Activated CD4-positive, alpha-beta T cell treated with anti-CD3 and anti-CD28 coated beads, Interleukin-2, amount 10 ng/mL, durations not matched to agents 7 days and 5 days (primary cell): Measurements from ENCODE around the gene MYCBPAP. TPM values are rescaled to one million over a fixed set of nuclear protein-coding genes. Genes with fewer than 3 reads are reported as not detected.

ENCODE experiments used
- CTCF ChIA-PET: fragments of 350-600 bp; sonication (Branson Sonifier 250); formaldehyde crosslinking; loops from one replicate; lab custom pipeline; 2021; ENCODE audit warnings: antibody characterized with exemption; lab: Charles Lee
- POLR2A ChIA-PET: fragments of 350-600 bp; sonication (Branson Sonifier 250); formaldehyde crosslinking; loops from one replicate; lab custom pipeline; 2021; ENCODE audit warnings: antibody characterized with exemption; lab: Charles Lee
- DNase-seq: peaks from one replicate; pipeline ENCODE4 v3.0.0-alpha.2; 2020
- H3K27ac Mint-ChIP-seq: one replicate; pipeline ENCODE4 v1.8.0; 2021; ENCODE audit warnings: mild to moderate bottlenecking, moderate library complexity, mixed read lengths
- H3K27me3 Mint-ChIP-seq: one replicate; pipeline ENCODE4 v1.8.0; 2021; ENCODE audit warnings: mixed read lengths
- H3K36me3 Mint-ChIP-seq: one replicate; pipeline ENCODE4 v1.8.0; 2021; ENCODE audit warnings: low read depth, mixed read lengths
- H3K4me1 Mint-ChIP-seq: one replicate; pipeline ENCODE4 v1.8.0; 2021; ENCODE audit warnings: mixed read lengths
- H3K4me3 Mint-ChIP-seq: one replicate; pipeline ENCODE4 v1.8.0; 2021; ENCODE audit warnings: mild to moderate bottlenecking, moderate library complexity, mixed read lengths
- H3K9me3 Mint-ChIP-seq: one replicate; pipeline ENCODE4 v1.8.0; 2021; ENCODE audit warnings: mixed read lengths
- total RNA-seq, 2 experiments: library from RNA; stranded (reverse); gene quantifications; one replicate each; pipeline ENCODE4 v1.2.3, GENCODE V29; 2021

MYCBPAP gene
- total RNA-seq, 2 experiments from 2014 or later, result 3.0 to 4.8 TPM

DNA sequence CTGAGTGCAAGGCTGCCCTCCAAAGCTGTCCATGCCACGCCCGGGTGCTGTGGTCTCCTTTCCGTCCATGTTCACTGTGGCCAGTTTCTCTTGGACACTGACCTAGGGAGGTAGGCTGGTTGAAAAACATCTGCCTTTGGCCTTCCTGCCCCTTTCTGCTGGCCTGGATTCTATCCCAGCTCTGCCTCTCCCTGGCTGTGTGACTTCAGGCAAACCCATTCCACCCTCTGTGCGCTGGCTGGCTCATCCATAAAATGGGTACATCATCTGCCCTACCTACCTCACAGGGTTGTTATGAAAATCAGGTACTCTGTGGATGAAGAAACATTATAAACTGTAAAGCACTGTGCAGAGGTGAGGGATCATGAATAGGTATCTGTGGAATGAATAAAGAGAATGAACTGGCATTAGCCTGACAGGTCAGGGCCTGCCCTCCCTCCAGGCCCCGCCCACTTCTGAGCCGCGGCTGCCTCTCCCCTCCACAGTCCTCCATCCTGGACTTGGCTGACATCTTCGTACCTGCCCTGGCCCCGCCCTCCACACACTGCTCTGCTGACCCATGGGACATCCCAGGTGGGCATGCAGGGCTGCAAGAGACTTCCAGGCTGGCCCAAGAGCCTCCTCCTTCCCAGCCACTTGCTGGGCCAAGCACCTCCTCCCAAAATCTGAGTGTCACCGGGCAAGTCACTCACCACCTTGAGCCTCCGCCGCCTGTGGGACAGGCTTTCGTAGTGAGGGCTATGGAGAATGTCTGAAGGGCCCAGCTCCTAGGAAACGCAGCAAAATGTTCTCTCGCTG lies 31.7 kb downstream of the MYCBPAP start:
- no peak overlapping the region for H3K27ac Mint-ChIP-seq
- POLR2A ChIA-PET, result no interaction called here
- DNase-seq, result no peak
- no peak overlapping the region for H3K4me3 Mint-ChIP-seq
- H3K9me3 Mint-ChIP-seq, result no peaks in the 10 kb centered on the region
- H3K27me3 Mint-ChIP-seq, result peaks cover 12% of the 10 kb centered on the region
- CTCF ChIA-PET, result interaction anchor here (1.7 kb wide), 1 partner anchor 11 kb away, joined by 4 read pairs; no protein-coding TSS in a partner anchor
- peaks cover 15% of the 10 kb centered on the region for H3K4me1 Mint-ChIP-seq
- H3K36me3 Mint-ChIP-seq, result no peaks in the 10 kb centered on the region

DNA sequence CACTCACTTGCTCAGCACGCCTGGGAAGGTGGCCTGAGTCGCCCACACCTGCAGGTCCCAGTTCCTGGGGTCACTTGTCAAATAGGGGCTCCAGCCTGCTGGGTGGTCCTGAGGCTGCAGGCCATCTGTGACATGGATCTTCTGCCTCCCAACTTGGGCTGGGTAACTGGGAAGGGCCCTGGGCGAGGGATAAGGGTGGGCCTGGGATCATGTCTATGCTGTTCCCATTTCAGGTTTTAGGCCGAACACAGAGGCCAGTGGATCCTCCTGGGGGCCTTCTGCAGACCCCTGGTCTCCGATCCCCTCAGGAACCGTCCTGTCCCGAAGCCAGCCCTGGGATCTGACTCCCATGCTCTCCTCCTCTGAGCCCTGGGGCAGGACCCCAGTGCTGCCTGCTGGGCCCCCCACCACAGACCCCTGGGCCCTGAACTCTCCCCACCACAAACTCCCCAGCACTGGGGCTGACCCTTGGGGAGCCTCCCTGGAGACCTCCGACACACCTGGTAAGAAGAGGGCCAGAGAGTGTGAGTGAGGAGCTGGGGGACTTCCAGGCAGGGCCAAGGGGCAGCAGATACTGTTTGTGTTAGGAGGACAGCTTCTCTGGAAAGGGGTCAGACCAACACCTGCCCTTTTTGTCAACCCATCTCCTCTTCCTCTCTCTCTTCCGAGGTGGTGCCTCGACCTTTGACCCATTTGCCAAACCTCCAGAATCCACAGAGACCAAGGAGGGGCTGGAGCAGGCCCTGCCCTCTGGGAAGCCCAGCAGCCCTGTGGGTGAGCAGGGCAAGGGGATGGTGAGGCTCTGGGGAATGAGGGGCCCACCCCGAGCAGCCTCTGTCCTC lies 32.5 kb downstream of the MYCBPAP start:
- ChIA-PET POLR2A (no interaction called here), CTCF (interaction anchor here (0.8 to 2.9 kb wide), 8 partner anchors 8 to 90 kb away, joined by 3 to 18 read pairs (median 6); partner anchors contain the start of gene EPN3)
- Mint-ChIP-seq H3K27ac (no peak overlapping the region), H3K36me3 (no peaks in the 10 kb centered on the region), H3K4me3 (no peak overlapping the region), H3K27me3 (peaks cover 11% of the 10 kb centered on the region), H3K4me1 (peaks cover 15% of the 10 kb centered on the region), H3K9me3 (no peaks in the 10 kb centered on the region)
- DNase-seq, result no peak

DNA sequence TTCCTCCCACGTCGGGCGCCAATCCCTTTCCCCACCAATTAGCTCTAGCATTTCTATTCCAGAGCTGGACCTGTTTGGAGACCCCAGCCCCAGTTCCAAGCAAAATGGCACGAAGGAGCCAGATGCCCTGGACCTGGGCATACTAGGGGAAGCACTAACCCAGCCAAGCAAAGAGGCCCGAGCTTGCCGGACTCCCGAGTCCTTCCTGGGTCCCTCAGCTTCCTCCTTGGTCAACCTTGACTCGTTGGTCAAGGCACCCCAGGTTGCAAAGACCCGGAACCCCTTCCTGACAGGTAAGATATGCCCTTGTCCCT lies 33.1 kb downstream of the MYCBPAP start:
- peaks cover 17% of the 10 kb centered on the region for H3K4me1 Mint-ChIP-seq
- H3K36me3 Mint-ChIP-seq, result no peaks in the 10 kb centered on the region
- H3K4me3 Mint-ChIP-seq, result peak overlapping the region; percentile 60
- peaks cover 15% of the 10 kb centered on the region for H3K27me3 Mint-ChIP-seq
- POLR2A ChIA-PET, result no interaction called here
- no peak for DNase-seq
- CTCF ChIA-PET, result interaction anchor here (0.8 to 2.9 kb wide), 11 partner anchors 9 to 144 kb away, joined by 3 to 18 read pairs (median 4); partner anchors contain the start of genes EPN3 and LRRC59
- no peak overlapping the region for H3K27ac Mint-ChIP-seq
- H3K9me3 Mint-ChIP-seq, result no peaks in the 10 kb centered on the region

DNA sequence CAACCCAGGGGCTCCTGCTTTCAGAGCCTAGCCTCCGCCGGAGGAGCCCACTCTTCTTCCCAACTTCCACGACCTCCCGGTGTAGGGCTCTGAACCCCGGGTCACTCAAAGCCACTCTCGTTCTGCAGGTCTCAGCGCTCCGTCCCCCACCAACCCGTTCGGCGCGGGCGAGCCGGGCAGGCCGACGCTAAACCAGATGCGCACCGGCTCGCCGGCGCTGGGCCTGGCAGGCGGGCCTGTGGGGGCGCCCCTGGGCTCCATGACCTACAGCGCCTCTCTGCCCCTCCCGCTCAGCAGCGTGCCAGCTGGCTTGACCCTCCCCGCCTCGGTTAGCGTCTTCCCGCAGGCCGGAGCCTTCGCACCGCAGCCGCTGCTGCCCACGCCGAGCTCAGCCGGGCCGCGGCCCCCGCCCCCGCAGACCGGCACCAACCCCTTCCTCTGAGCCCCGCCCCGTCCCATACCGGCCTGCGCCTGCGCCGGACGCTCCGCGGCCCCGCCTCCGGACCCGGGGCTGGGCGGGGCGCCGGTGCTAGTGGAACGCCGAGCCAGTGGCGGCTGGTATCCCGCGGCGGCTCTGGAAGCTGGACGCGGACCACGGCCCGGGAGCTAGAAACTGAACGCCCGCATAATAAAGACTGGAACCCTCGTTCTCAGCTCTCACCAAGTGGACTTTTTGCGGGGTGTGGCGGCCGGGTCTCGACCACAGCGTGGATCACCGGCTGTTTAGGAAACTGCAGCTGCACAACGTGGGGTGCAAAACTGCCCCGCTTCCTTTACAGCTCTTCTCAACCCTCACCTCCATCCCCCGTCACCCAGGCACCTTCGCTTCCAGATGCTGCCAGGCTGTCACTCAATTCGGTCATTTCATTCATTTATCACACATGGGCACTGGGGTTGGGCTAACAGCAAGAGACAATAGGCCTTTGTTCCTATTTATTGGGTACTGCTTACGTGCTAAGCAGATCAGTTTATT lies 33.8 kb downstream of the MYCBPAP start:
- POLR2A ChIA-PET, result no interaction called here

DNA sequence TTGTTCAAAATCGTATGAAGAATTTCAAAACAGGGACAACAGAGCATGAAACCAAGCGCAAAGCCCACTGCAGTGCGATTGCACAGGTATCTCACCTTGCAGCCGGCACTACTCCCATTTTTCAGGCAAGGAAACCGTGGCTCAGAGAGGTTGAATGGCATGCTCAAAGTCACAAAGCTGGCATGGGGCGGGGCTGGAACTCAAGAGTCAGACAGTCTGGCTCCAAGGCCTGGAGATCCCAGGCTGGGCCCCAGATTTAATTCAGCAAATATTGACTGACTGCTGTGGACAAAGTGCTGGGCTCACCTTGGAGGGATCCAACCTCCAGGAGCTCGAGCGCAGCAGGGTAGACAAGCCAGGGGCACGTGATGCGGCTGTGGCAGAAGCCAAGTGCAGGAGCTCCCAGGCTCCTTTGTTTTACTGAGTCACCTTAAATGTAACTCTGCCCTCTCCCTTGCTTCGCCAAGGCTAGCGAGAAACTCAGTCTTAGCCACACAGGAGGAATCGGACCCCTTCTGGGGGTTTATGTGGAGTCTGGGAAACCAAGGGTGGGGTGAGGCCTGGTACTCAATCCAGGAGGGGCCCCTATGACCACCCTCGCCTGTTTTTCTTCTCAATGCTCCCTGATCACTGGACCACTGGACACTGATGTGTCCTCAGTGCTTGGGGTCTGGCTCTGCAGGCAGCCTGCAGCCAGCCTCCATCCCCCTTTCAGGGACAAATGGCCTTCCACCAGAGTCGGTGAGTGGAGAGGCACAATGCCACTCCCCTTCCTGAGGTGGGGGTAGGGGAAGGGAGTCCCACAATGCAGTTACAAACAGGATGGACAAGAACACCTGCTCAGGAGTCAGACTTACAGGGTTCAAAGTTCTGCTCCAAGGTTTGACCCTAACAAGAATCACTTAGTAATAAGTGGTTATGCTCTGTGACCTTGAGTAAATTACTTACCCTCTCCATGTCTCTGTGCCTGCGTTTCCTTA lies 34.8 kb downstream of the MYCBPAP start:
- no peak overlapping the region for H3K27ac Mint-ChIP-seq
- CTCF ChIA-PET, result interaction anchor here (0.8 to 2.9 kb wide), 13 partner anchors 9 to 159 kb away, joined by 3 to 18 read pairs (median 4); partner anchors contain the start of genes EPN3 and LRRC59

More for the DNA sequence above, 33.8 kb downstream of the MYCBPAP start:
- H3K9me3 Mint-ChIP-seq, result no peaks in the 10 kb centered on the region
- H3K27me3 Mint-ChIP-seq, result peaks cover 16% of the 10 kb centered on the region
- DNase-seq, result peak; percentile 83
- peaks cover 21% of the 10 kb centered on the region for H3K4me1 Mint-ChIP-seq
- peak overlapping the region; percentile 58 for H3K27ac Mint-ChIP-seq
- H3K36me3 Mint-ChIP-seq, result no peaks in the 10 kb centered on the region
- CTCF ChIA-PET, result interaction anchor here (0.8 to 2.9 kb wide), 16 partner anchors 10 to 160 kb away, joined by 3 to 18 read pairs (median 4); partner anchors contain the start of genes EPN3 and LRRC59
- H3K4me3 Mint-ChIP-seq, result peak overlapping the region; percentile 60

DNA sequence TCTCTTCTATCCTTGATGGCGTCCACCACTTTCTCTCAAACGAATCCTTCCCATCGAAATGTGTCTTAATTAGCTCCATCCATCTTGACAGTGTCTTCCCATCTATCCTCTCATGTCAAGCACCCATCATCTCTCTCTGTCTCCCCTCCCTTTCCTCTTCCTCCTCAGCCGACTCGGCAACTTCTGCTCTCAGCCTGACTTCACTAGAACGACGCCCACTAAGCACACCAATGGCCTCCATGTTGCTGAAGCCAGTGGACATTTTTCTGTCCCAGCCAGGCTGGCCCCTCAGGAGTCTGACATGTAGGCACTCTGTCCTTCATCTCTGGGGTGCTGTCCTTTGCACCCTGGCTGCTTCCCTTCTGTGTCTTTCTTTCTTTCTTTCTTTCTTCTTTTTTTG lies 36.3 kb downstream of the MYCBPAP start:
- H3K4me1 Mint-ChIP-seq, result peaks cover 23% of the 10 kb centered on the region
- CTCF ChIA-PET, result interaction anchor here (1.0 to 1.5 kb wide), 2 partner anchors 9 to 94 kb away, joined by 3 to 4 read pairs; no protein-coding TSS in a partner anchor
- peaks cover 16% of the 10 kb centered on the region for H3K27me3 Mint-ChIP-seq
- POLR2A ChIA-PET, result no interaction called here
- no peak for DNase-seq
- H3K27ac Mint-ChIP-seq, result no peak overlapping the region
- H3K9me3 Mint-ChIP-seq, result no peaks in the 10 kb centered on the region
- H3K36me3 Mint-ChIP-seq, result no peaks in the 10 kb centered on the region
- H3K4me3 Mint-ChIP-seq, result no peak overlapping the region

More for the DNA sequence above, 34.8 kb downstream of the MYCBPAP start:
- POLR2A ChIA-PET, result no interaction called here
- H3K4me1 Mint-ChIP-seq, result peaks cover 23% of the 10 kb centered on the region
- no peak for DNase-seq
- H3K27me3 Mint-ChIP-seq, result peaks cover 16% of the 10 kb centered on the region
- H3K36me3 Mint-ChIP-seq, result no peaks in the 10 kb centered on the region
- no peaks in the 10 kb centered on the region for H3K9me3 Mint-ChIP-seq
- H3K4me3 Mint-ChIP-seq, result peak overlapping the region; percentile 60

DNA sequence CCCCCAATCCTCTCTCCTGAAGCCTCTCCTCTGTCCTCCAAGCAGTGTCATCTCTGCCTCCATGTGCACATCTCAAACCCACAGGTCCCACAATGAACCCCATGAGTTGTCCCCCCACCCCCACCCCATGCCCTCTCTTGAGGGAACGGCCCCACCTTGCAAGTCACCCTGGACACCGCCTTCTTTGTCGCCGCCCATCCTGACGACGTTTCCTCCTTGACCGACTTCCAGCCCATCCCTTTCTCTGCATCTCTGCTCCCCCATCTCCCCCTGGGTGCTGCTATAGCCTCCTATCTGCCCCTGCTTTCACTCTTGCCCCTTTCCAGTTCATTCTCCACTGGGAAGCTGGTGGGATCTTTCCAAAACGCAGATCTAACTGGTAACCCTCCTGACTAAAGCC lies 37.1 kb downstream of the MYCBPAP start:
- Mint-ChIP-seq H3K27me3 (peaks cover 16% of the 10 kb centered on the region), H3K4me1 (peaks cover 23% of the 10 kb centered on the region), H3K27ac (no peak overlapping the region), H3K4me3 (no peak overlapping the region), H3K9me3 (no peaks in the 10 kb centered on the region), H3K36me3 (no peaks in the 10 kb centered on the region)
- POLR2A ChIA-PET, result interaction anchor here (0.6 kb wide), 1 partner anchor 716 kb away, joined by 4 read pairs; no protein-coding TSS in a partner anchor
- CTCF ChIA-PET, result interaction anchor here (0.6 to 1.0 kb wide), 2 partner anchors 93 to 1443 kb away, joined by 3 to 4 read pairs; no protein-coding TSS in a partner anchor
- DNase-seq, result no peak

DNA sequence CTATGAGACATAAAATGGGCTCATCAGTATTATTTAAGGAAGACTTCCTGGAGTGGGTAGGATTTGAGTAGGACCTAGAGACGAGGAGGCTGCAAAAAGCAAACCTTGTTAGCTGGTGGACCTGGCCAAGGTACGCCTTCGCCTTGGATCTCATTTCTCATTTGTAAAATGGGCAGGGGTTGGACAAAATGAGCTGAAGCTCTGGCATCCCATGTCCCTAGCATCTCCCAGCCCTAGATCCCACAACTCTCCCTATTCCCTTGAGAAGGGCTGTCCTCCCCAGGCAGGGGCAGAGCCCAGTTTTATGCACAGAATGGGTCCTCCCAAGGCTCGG lies 38.4 kb downstream of the MYCBPAP start:
- peaks cover 16% of the 10 kb centered on the region for H3K27me3 Mint-ChIP-seq
- H3K9me3 Mint-ChIP-seq, result no peaks in the 10 kb centered on the region
- ChIA-PET POLR2A (no interaction called here), CTCF (interaction anchor here (0.5 to 1.0 kb wide), 3 partner anchors 43 to 187 kb away, joined by 3 to 4 read pairs (median 3); no protein-coding TSS in a partner anchor)
- peaks cover 21% of the 10 kb centered on the region for H3K4me1 Mint-ChIP-seq
- no peak overlapping the region for H3K27ac Mint-ChIP-seq
- no peaks in the 10 kb centered on the region for H3K36me3 Mint-ChIP-seq
- no peak for DNase-seq
- H3K4me3 Mint-ChIP-seq, result peak overlapping the region; percentile 26

DNA sequence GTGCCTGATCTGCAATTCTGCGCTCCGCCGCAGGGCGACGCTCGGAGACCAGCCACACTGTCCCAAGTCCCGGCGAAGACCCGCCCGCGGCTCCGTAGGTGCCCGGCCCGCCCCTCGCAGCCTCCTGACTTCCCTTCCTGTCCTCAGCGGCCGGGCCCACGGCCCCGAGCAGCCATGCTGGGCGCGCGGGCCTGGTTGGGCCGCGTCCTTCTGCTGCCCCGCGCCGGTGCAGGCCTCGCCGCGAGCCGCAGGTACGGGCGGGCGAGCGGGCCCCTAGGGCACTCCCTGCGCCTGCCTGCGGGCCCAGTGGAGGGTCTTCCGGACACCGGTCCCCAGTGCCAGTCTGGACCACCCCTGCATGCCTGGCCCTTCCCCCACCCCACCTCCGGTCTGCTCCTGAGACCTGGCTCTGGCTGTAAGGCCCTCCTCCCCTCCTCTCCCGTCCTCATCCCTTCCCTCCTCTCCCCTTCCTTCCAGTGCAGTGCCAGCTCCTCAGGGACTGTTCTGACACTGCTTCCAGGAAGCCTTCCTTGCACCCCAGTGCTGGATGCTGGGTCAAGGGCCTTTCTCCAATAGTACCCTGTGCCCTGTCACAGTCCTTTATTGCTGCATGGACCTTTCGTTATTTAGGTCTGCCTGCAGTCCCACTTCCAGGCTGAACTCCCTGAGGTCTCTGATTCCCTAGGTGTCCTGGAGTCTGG lies 38.9 kb downstream of the MYCBPAP start, which contains the start of gene SPATA20:
SPATA20 (plus strand) TSS at position 140 of the 701 bp plus-strand sequence; CDS start at position 175, 35 bp downstream.
- peak; percentile 86 for DNase-seq
- no peaks in the 10 kb centered on the region for H3K9me3 Mint-ChIP-seq
- POLR2A ChIA-PET, result no interaction called here
- CTCF ChIA-PET, result interaction anchor here (1.0 kb wide), 1 partner anchor 43 kb away, joined by 3 read pairs; no protein-coding TSS in a partner anchor
- H3K4me1 Mint-ChIP-seq, result peaks cover 19% of the 10 kb centered on the region
- H3K36me3 Mint-ChIP-seq, result no peaks in the 10 kb centered on the region
- H3K4me3 Mint-ChIP-seq, result peak within 1 kb of the TSS; percentile 60
- H3K27me3 Mint-ChIP-seq, result peaks cover 16% of the 10 kb centered on the region
- peak within 1 kb of the TSS; percentile 79 for H3K27ac Mint-ChIP-seq

DNA sequence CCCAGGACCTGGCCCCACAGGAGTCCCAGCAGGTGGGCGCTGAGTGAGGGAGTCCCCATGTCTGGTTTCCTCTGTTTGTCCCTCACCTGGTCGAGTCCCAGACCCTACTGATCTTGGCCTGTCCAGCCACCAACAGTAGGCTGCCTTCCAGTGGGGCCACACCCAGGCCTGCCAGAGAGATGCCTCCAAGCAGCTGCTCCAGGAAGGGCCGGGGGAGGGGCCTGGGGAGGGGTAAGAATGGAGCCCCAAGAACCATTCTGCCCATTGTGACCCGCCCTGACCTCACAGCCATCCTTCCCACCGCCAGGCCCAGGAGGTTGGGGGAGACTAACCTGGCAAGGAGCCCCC lies 39.5 kb downstream of the MYCBPAP start:
- Mint-ChIP-seq H3K4me3 (peak overlapping the region; percentile 60), H3K4me1 (peaks cover 13% of the 10 kb centered on the region), H3K9me3 (no peaks in the 10 kb centered on the region), H3K36me3 (no peaks in the 10 kb centered on the region), H3K27me3 (peaks cover 16% of the 10 kb centered on the region), H3K27ac (peak overlapping the region; percentile 79)
- CTCF ChIA-PET, result interaction anchor here (0.6 kb wide), 1 partner anchor 12 kb away, joined by 4 read pairs; no protein-coding TSS in a partner anchor
- no peak for DNase-seq
- POLR2A ChIA-PET, result no interaction called here
